Esophagus muscularis mucosa (tissue), 4 donors: ENCODE results near the gene PRR5L.

Experiments used
- EP300 ChIP-seq: sonication (generic); formaldehyde crosslinking; IDR thresholded peaks from one replicate; pipeline ENCODE4 v1.6.1; 2017; ENCODE audit warnings: antibody characterized with exemption
- POLR2A ChIP-seq: fragments of 450-650 bp; IDR thresholded peaks from one replicate; pipeline ENCODE4 v1.6.1; 2017; ENCODE audit warnings: antibody characterized with exemption, moderate library complexity, mild to moderate bottlenecking, low read depth
- TF ChIP-seq, protein P1 (sequence below), 3 experiments: fragments of 200-600 bp in 2 of 3; fragments of 450-650 bp in 1 of 3; sonication (generic) in 2 of 3; IDR thresholded peaks; one replicate each; pipeline ENCODE4 v1.5.1; 2017 to 2019; ENCODE audit warnings: antibody characterized with exemption in 3 of 3, mild to moderate bottlenecking in 2 of 3, moderate library complexity in 1 of 3

DNA sequence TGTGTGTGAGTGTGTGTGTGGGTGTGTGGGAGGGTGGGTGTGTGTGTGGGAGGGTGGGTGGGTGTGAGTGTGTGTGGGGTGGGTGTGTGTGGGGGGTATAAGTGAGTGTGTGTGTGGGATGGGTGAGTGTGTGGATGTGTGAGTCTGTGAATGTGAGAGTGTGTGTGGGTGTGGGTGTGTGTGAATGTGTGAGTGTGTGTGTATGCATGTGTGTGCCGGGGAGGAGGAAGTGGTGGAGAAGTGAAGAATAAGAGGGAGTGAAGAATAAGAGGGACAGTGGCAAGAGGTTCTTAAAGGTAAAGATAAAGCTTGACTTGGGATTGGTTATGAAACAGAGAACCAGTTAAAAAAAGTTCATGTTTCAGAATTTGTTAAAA is 54.0 kb downstream of the PRR5L start:
- TF ChIP-seq POLR2A (no peak), EP300 (no peak)
- TF ChIP-seq, protein P1, sequence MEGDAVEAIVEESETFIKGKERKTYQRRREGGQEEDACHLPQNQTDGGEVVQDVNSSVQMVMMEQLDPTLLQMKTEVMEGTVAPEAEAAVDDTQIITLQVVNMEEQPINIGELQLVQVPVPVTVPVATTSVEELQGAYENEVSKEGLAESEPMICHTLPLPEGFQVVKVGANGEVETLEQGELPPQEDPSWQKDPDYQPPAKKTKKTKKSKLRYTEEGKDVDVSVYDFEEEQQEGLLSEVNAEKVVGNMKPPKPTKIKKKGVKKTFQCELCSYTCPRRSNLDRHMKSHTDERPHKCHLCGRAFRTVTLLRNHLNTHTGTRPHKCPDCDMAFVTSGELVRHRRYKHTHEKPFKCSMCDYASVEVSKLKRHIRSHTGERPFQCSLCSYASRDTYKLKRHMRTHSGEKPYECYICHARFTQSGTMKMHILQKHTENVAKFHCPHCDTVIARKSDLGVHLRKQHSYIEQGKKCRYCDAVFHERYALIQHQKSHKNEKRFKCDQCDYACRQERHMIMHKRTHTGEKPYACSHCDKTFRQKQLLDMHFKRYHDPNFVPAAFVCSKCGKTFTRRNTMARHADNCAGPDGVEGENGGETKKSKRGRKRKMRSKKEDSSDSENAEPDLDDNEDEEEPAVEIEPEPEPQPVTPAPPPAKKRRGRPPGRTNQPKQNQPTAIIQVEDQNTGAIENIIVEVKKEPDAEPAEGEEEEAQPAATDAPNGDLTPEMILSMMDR (IDR thresholded peaks at IDR 0.05): no peak
